ENCODE measurements around the gene SETD2. TPM values are rescaled to one million over a fixed set of nuclear protein-coding genes. Genes with fewer than 3 reads are reported as not detected.

SETD2 gene
- total RNA-seq, 4 donors from 2014 or later, result 54.0 to 70.2 (median 58.5) TPM

DNA sequence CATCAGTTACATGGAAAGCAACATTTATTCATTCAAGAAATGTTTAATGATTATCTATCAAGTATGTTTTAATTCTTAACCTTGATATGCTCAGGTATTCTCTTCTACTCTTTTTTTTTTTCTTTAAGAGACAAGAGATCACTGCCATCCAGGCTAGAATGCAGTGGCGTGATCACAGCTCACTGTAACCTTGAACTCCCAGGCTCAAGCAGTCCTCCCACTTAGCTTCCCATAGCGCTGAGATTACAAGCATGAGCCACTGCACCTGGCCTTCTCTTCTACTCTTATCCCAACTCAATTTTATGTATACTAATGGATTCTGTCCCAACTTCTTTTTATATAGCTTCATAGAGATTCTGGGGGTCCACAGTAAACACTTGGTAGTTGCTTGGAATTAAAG, 50.9 kb downstream of the SETD2 start:
- H3K4me3 ChIP-seq, result no peak overlapping the region
- ATAC-seq, result no peak
- TF ChIP-seq EP300 (IDR thresholded peaks at IDR 0.05) (no peak), POLR2AphosphoS5 (IDR thresholded peaks at IDR 0.05) (no peak), POLR2A (IDR thresholded peaks at IDR 0.05) (no peak)
- TF ChIP-seq, protein P1, sequence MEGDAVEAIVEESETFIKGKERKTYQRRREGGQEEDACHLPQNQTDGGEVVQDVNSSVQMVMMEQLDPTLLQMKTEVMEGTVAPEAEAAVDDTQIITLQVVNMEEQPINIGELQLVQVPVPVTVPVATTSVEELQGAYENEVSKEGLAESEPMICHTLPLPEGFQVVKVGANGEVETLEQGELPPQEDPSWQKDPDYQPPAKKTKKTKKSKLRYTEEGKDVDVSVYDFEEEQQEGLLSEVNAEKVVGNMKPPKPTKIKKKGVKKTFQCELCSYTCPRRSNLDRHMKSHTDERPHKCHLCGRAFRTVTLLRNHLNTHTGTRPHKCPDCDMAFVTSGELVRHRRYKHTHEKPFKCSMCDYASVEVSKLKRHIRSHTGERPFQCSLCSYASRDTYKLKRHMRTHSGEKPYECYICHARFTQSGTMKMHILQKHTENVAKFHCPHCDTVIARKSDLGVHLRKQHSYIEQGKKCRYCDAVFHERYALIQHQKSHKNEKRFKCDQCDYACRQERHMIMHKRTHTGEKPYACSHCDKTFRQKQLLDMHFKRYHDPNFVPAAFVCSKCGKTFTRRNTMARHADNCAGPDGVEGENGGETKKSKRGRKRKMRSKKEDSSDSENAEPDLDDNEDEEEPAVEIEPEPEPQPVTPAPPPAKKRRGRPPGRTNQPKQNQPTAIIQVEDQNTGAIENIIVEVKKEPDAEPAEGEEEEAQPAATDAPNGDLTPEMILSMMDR (IDR thresholded peaks at IDR 0.05), result no peak
- no peaks in the 10 kb centered on the region for H3K27me3 ChIP-seq
- H3K27ac ChIP-seq, result no peak overlapping the region
- peaks cover 0 to 69% of the 10 kb centered on the region in 2 donors for H3K36me3 ChIP-seq
- H3K4me1 ChIP-seq, result peaks cover 0 to 4% (median 0%) of the 10 kb centered on the region in 3 donors
- WGBS, 2 donors (ENCODE audit: low coverage in 1 of 2), result 100% methylated on average over 2 of the region's 2 CpGs
- H3K9me3 ChIP-seq, result no peaks in the 10 kb centered on the region

DNA sequence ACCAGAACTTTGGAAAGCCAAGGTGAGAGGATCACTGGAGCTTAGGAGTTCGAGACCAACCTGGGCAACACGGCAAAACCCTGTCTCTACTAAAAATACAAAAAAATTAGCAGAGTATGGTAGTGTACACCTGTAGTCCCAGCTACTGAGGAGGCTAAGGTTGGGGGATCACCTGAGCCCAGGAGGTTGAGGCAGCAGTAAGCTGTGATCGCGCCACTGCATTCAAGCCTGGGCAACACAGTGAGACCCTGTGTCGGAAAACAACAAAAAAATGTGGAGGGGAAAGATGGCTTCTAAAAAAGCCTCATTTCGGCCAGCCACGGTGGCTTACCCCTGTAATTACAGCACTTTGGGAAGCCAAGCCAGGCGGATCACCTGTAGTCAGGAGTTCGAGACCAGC, 54.5 kb downstream of the SETD2 start:
- H3K27ac ChIP-seq, result no peak overlapping the region
- peaks cover 0 to 4% (median 0%) of the 10 kb centered on the region in 3 donors for H3K4me1 ChIP-seq
- no peaks in the 10 kb centered on the region for H3K27me3 ChIP-seq
- H3K36me3 ChIP-seq, result peaks cover 0 to 66% of the 10 kb centered on the region in 2 donors
- TF ChIP-seq, protein P1 (IDR thresholded peaks at IDR 0.05), result no peak
- TF ChIP-seq POLR2AphosphoS5 (IDR thresholded peaks at IDR 0.05) (no peak), POLR2A (IDR thresholded peaks at IDR 0.05) (no peak), EP300 (IDR thresholded peaks at IDR 0.05) (no peak)
- ATAC-seq, result no peak
- no peaks in the 10 kb centered on the region for H3K9me3 ChIP-seq
- no peak overlapping the region for H3K4me3 ChIP-seq
- 88 to 100% methylated on average over 1 to 9 of the region's 9 CpGs for WGBS, 2 donors (ENCODE audit: low coverage in 1 of 2)

DNA sequence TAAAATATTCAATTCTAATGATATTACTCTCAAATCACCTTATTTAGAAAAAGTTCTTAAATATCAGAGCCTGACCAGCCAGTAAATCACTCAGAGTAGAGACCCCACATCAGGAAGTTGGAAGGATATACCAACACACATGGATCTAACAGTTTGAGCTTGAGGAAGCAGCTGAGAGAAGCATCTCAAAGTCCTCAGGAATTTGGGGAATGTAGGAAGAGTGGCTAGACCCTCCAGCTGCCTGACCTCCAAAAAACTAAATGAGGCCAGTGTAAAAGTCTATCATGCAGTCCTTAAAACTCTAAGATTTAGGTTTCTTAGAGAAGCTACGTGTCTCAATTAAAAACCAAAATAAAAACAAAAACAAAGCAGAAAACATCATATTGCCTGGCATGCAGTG, 55.4 kb downstream of the SETD2 start:
- Histone ChIP-seq H3K4me3 (no peak overlapping the region), H3K27me3 (no peaks in the 10 kb centered on the region), H3K36me3 (peaks cover 0 to 66% of the 10 kb centered on the region in 2 donors), H3K4me1 (peaks cover 0 to 4% (median 0%) of the 10 kb centered on the region in 3 donors), H3K27ac (no peak overlapping the region), H3K9me3 (no peaks in the 10 kb centered on the region)
- WGBS, 2 donors (ENCODE audit: low coverage in 1 of 2), result 86% methylated on average over 1 of the region's 1 CpG
- ATAC-seq, result no peak
- TF ChIP-seq POLR2A (IDR thresholded peaks at IDR 0.05), result no peak
- TF ChIP-seq, protein P1 (IDR thresholded peaks at IDR 0.05), result no peak
- TF ChIP-seq EP300 (IDR thresholded peaks at IDR 0.05), result no peak
- no peak for TF ChIP-seq POLR2AphosphoS5 (IDR thresholded peaks at IDR 0.05)

DNA sequence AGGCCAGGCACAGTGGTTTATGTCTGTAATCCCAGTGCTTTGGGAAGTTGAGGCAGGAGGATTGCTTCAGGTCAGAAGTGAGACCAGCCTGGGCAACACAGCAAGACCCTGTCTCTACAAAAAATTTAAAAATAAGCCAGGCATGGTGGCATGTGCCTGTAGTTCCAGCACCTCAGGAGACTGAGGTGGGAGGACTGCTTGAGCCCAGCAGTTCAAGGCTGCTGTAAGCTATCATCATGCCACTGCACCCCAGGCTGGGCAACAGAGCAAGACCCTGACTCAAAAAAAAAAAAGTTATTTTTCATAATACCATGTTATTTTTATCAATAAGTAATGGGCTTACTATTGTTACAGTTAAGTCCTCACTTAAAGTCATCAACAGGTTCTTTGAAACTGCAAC, 59.7 kb downstream of the SETD2 start:
- TF ChIP-seq POLR2AphosphoS5 (IDR thresholded peaks at IDR 0.05), result no peak
- TF ChIP-seq POLR2A (IDR thresholded peaks at IDR 0.05), result no peak
- no peak for TF ChIP-seq EP300 (IDR thresholded peaks at IDR 0.05)
- TF ChIP-seq, protein P1 (IDR thresholded peaks at IDR 0.05), result no peak
- H3K36me3 ChIP-seq, result peaks cover 0 to 71% of the 10 kb centered on the region in 2 donors

DNA sequence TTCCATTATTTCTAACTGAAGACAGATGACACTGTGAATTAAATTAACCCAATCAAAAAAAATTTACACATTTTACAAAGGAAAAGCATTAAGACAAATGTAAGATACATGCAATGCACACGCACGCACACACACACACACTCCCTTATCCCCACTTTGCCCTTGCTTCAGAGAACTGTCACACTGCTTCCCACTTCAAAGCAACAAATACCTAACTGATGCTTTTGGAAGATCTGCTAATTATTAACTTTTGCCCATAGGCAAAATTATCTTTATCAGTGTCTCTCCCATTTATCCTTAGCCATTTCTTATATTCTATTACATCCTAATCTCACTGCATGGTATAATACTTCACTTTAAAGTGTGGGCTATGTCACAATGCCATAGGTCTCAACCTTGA, 60.3 kb downstream of the SETD2 start:
- 58 to 90% methylated on average over 2 of the region's 2 CpGs for WGBS, 2 donors (ENCODE audit: low coverage in 1 of 2)
- Histone ChIP-seq H3K27me3 (no peaks in the 10 kb centered on the region), H3K4me1 (no peaks in the 10 kb centered on the region), H3K36me3 (peaks cover 0 to 73% of the 10 kb centered on the region in 2 donors), H3K27ac (no peak overlapping the region), H3K4me3 (no peak overlapping the region), H3K9me3 (no peaks in the 10 kb centered on the region)
- TF ChIP-seq, protein P1 (IDR thresholded peaks at IDR 0.05), result no peak
- TF ChIP-seq POLR2AphosphoS5 (IDR thresholded peaks at IDR 0.05), result no peak
- no peak for TF ChIP-seq POLR2A (IDR thresholded peaks at IDR 0.05)
- no peak for TF ChIP-seq EP300 (IDR thresholded peaks at IDR 0.05)
- ATAC-seq, result no peak

More for the DNA sequence above, 59.7 kb downstream of the SETD2 start:
- Histone ChIP-seq H3K27me3 (no peaks in the 10 kb centered on the region), H3K4me3 (no peak overlapping the region), H3K4me1 (no peaks in the 10 kb centered on the region), H3K27ac (no peak overlapping the region), H3K9me3 (no peaks in the 10 kb centered on the region)
- no peak for ATAC-seq
